Spleen (tissue), 11 donors: ENCODE measurements around the gene ZNF500. TPM values are rescaled to one million over a fixed set of nuclear protein-coding genes. Genes with fewer than 3 reads are reported as not detected.

Source experiments
- DNase-seq: peaks from one replicate; pipeline ENCODE4 v3.0.0-alpha.2; 2020
- H3K27ac ChIP-seq, 8 donors: fragments of 200-600 bp; sonication (generic) in 7 of 8; 1 replicate in 4 of 8; 2 replicates in 4 of 8; pipeline versions ENCODE4 v1.5.0 to v1.8.0; 2016 to 2021; ENCODE audit warnings: inconsistent platforms in 4 of 8, mild to moderate bottlenecking in 4 of 8, moderate library complexity in 1 of 8
- H3K27me3 ChIP-seq, 7 donors: fragments of 200-600 bp; sonication (generic) in 6 of 7; replicated peaks in 1 of 7; 1 replicate in 4 of 7; 2 replicates in 3 of 7; pipeline versions ENCODE4 v1.5.0 to v1.8.0; 2016 to 2021; ENCODE audit warnings: inconsistent platforms in 3 of 7, mild to moderate bottlenecking in 1 of 7
- H3K36me3 ChIP-seq, 6 donors: fragments of 200-600 bp; sonication (generic) in 5 of 6; 1 replicate in 4 of 6; 2 replicates in 2 of 6; pipeline versions ENCODE4 v1.5.0 to v1.8.0; 2016 to 2021; ENCODE audit warnings: inconsistent platforms in 2 of 6
- H3K4me1 ChIP-seq, 6 donors: fragments of 200-600 bp; sonication (generic) in 5 of 6; 1 replicate in 3 of 6; 2 replicates in 3 of 6; pipeline versions ENCODE4 v1.5.0 to v1.8.0; 2016 to 2021; ENCODE audit warnings: inconsistent platforms in 3 of 6
- H3K4me3 ChIP-seq, 8 donors: fragments of 200-600 bp; sonication (generic) in 7 of 8; 1 replicate in 4 of 8; 2 replicates in 4 of 8; pipeline versions ENCODE4 v1.5.0 to v1.8.0; 2016 to 2021; ENCODE audit warnings: inconsistent platforms in 4 of 8, mild to moderate bottlenecking in 4 of 8, moderate library complexity in 2 of 8
- H3K9me3 ChIP-seq, 8 donors: fragments of 200-600 bp; sonication (generic) in 7 of 8; 1 replicate in 4 of 8; 2 replicates in 4 of 8; pipeline versions ENCODE4 v1.5.0 to v1.8.0; 2016 to 2021; ENCODE audit warnings: inconsistent platforms in 4 of 8
- CTCF ChIP-seq, 11 experiments: fragments of 200-600 bp in 7 of 11; fragments of 450-650 bp in 4 of 11; sonication (generic) in 4 of 11; IDR thresholded peaks in 8 of 11; conservative IDR thresholded peaks in 3 of 11; 1 replicate in 7 of 11; 2 replicates in 4 of 11; pipeline versions ENCODE4 v1.4.0 to v1.8.0; 2016 to 2021; ENCODE audit warnings: antibody characterized with exemption in 11 of 11, inconsistent platforms in 4 of 11, mild to moderate bottlenecking in 1 of 11
- POLR2A ChIP-seq, 3 donors: fragments of 450-650 bp; IDR thresholded peaks; one replicate each; pipeline ENCODE4 v1.5.1; 2017; ENCODE audit warnings: antibody characterized with exemption in 3 of 3, mild to moderate bottlenecking in 1 of 3
- POLR2AphosphoS5 ChIP-seq, 3 donors: sonication (generic); formaldehyde crosslinking; IDR thresholded peaks; one replicate each; pipeline ENCODE4 v1.5.1; 2017; ENCODE audit warnings: antibody characterized with exemption in 3 of 3
- WGBS, 5 donors: extraction: QIAGEN DNeasy Blood & Tissue Kit in 3 of 5; methylation state at CpG; one replicate each; pipeline versions ENCODE4 v1.1.5 to v1.1.7; 2013 to 2018; 5-methylcytosine and 5-hydroxymethylcytosine counted together
- intact Hi-C: fragments of 100-400 bp; cut with DNase I; formaldehyde crosslinking; loops from one replicate; pipeline ENCODE4 v1.15.0; 2023; ENCODE audit warnings: low total_unique reads
- polyA plus RNA-seq, 3 donors: library from polyadenylated mRNA; stranded (reverse); fragments of 200-250 nt; gene quantifications; one replicate each; pipeline ENCODE4 v1.2.1, GENCODE V29; 2013
- total RNA-seq, 7 donors: library from RNA; depleted of rRNA in 3 of 7; stranded (reverse); fragments of >200 nt in 3 of 7; fragmentation: NEBNext Ultra II Directional in 4 of 7; extraction: Animal tissue kit (Norgen Biotek cat#: 25700) in 4 of 7; gene quantifications; one replicate each; pipeline versions ENCODE4 v1.1.0 to v1.2.1, GENCODE V29; 2016 to 2021
- donor health status: healthy with polysubstance abuse.
- donor health status: DM: no; HTN: no; CAD: no; lungs with moderate emphysema.
- donor health status: DM: no; HTN: no; CAD: no.
- donor health status: Bipolar disorder and iron deficiency.
- donor health status: healthy.
- donor health status: DM: no; HTN: no; CAD: no.
- donor health status: DM: yes; HTN: yes; CAD: no.

The ZNF500 gene
- total and polyA plus RNA-seq, 10 donors, result 2.5 to 32.3 (median 19.0) TPM

GRCh38 chr16:4765511-4766474, 1.2 kb downstream of the ZNF500 start:
- H3K27ac ChIP-seq, result peak overlapping the region; percentile 60 to 95 (median 88)
- H3K4me3 ChIP-seq, result peak overlapping the region; percentile 85 to 99 (median 95)
- peaks cover 24 to 75% (median 60%) of the 10 kb centered on the region in 6 donors for H3K4me1 ChIP-seq
- DNase-seq, result no peak
- intact Hi-C loops, result loop anchor here (5.0 kb wide), 1 partner anchor 37 kb away; the partner anchor contains the start of gene ROGDI
- 62 to 73% (median 66%) methylated on average over 24 to 26 of the region's 26 CpGs for WGBS, 5 donors
- TF ChIP-seq POLR2AphosphoS5 (IDR thresholded peaks at IDR 0.05), result peak; percentile 32 to 62 (median 56)
- TF ChIP-seq CTCF (IDR thresholded peaks at IDR 0.05 in 8 of 11, conservative IDR thresholded peaks at IDR 0.05 in 3 of 11), result no peak
- no peaks in the 10 kb centered on the region for H3K27me3 ChIP-seq
- H3K9me3 ChIP-seq, result no peaks in the 10 kb centered on the region
- peaks cover 0 to 47% (median 29%) of the 10 kb centered on the region in 6 donors for H3K36me3 ChIP-seq

- intact Hi-C loops, result no loop called here
- Histone ChIP-seq H3K27me3 (no peaks in the 10 kb centered on the region), H3K36me3 (peaks cover 0 to 67% (median 49%) of the 10 kb centered on the region in 6 donors), H3K4me3 (peak overlapping the region in 2 of 8 donors; percentile 12 to 85), H3K9me3 (no peaks in the 10 kb centered on the region), H3K4me1 (peaks cover 24 to 70% (median 55%) of the 10 kb centered on the region in 6 donors), H3K27ac (peak overlapping the region in 4 of 8 donors; percentile 14 to 91 (median 71))
- no peak for TF ChIP-seq POLR2A (IDR thresholded peaks at IDR 0.05)
- no peak for TF ChIP-seq POLR2AphosphoS5 (IDR thresholded peaks at IDR 0.05)
- no peak for TF ChIP-seq CTCF (IDR thresholded peaks at IDR 0.05 in 8 of 11, conservative IDR thresholded peaks at IDR 0.05 in 3 of 11)
- no peak for DNase-seq
- WGBS, 5 donors, result 67 to 91% (median 84%) methylated on average over 7 of the region's 7 CpGs
Observed at GRCh38 chr16:4763791-4764190, 3.2 kb downstream of the ZNF500 start.

- peaks cover 14 to 54% (median 41%) of the 10 kb centered on the region in 6 donors for H3K4me1 ChIP-seq
- no peaks in the 10 kb centered on the region for H3K27me3 ChIP-seq
- H3K36me3 ChIP-seq, result peaks cover 0 to 83% (median 63%) of the 10 kb centered on the region in 6 donors
- TF ChIP-seq POLR2A (IDR thresholded peaks at IDR 0.05) (no peak), CTCF (IDR thresholded peaks at IDR 0.05 in 8 of 11, conservative IDR thresholded peaks at IDR 0.05 in 3 of 11) (no peak), POLR2AphosphoS5 (IDR thresholded peaks at IDR 0.05) (peak in 1 of 3 donors; percentile 25)
- H3K27ac ChIP-seq, result peak overlapping the region in 1 of 8 donors; percentile 38
- WGBS, 5 donors, result 81 to 86% (median 84%) methylated on average over 4 to 9 of the region's 9 CpGs
- H3K9me3 ChIP-seq, result no peaks in the 10 kb centered on the region
- no peak for DNase-seq
- no peak overlapping the region for H3K4me3 ChIP-seq
- intact Hi-C loops, result no loop called here
Observed at GRCh38 chr16:4762205-4762604, 4.8 kb downstream of the ZNF500 start.
